Astrocyte (in vitro differentiated cells and primary cell): ENCODE results near the gene OTUB1. TPM values are rescaled to one million over a fixed set of nuclear protein-coding genes. Genes with fewer than 3 reads are reported as not detected.

Experiments used
- DNase-seq: peaks from one replicate; pipeline ENCODE4 v3.0.0-alpha.2; 2010; ENCODE audit warnings: low read depth
- FAIRE-seq: peaks from 2 replicates; lab custom pipeline; 2011; peaks lifted over from hg19 to GRCh38; lab: Jason Lieb, UNC
- H2AFZ ChIP-seq: 2 replicates; pipeline ENCODE4 v1.6.0; 2012; ENCODE audit warnings: low read depth, low read length, inconsistent platforms
- H3K27ac ChIP-seq: 2 replicates; pipeline ENCODE4 v1.5.1; 2011; ENCODE audit warnings: low read depth, low read length, inconsistent platforms
- H3K27me3 ChIP-seq: 2 replicates; pipeline ENCODE4 v1.6.0; 2011; ENCODE audit warnings: low read length, inconsistent platforms; ENCODE audit not compliant: insufficient read depth
- H3K36me3 ChIP-seq: 2 replicates; pipeline ENCODE4 v1.5.1; 2011; ENCODE audit warnings: low read length, inconsistent platforms; ENCODE audit not compliant: insufficient read depth
- H3K4me1 ChIP-seq: 2 replicates; pipeline ENCODE4 v1.5.1; 2011; ENCODE audit warnings: low read length, inconsistent platforms; ENCODE audit not compliant: insufficient read depth
- H3K4me2 ChIP-seq: 2 replicates; pipeline ENCODE4 v1.6.0; 2012; ENCODE audit warnings: low read length, inconsistent platforms
- H3K4me3 ChIP-seq: 2 replicates; pipeline ENCODE4 v1.5.1; 2011; ENCODE audit warnings: low read depth, mild to moderate bottlenecking, low read length, inconsistent platforms; ENCODE audit not compliant: insufficient read depth
- H3K79me2 ChIP-seq: 2 replicates; pipeline ENCODE4 v1.6.0; 2012; ENCODE audit warnings: mild to moderate bottlenecking, low read length, inconsistent platforms; ENCODE audit not compliant: insufficient read depth
- H3K9ac ChIP-seq: 2 replicates; pipeline ENCODE4 v1.6.0; 2012; ENCODE audit warnings: mild to moderate bottlenecking, low read length, inconsistent platforms
- H3K9me3 ChIP-seq: 2 replicates; pipeline ENCODE4 v1.5.1; 2012; ENCODE audit warnings: low read depth, mild to moderate bottlenecking, low read length, inconsistent platforms; ENCODE audit not compliant: insufficient read depth
- H4K20me1 ChIP-seq: 2 replicates; pipeline ENCODE4 v1.6.0; 2012; ENCODE audit warnings: low read length, inconsistent platforms; ENCODE audit not compliant: insufficient read depth
- H3K27ac Mint-ChIP-seq: one replicate; pipeline ENCODE4 v1.8.0; 2021; ENCODE audit warnings: mild to moderate bottlenecking, mixed read lengths; ENCODE audit not compliant: unreplicated experiment
- H3K27me3 Mint-ChIP-seq: one replicate; pipeline ENCODE4 v1.8.0; 2021; ENCODE audit warnings: low read depth, mixed read lengths; ENCODE audit not compliant: unreplicated experiment
- H3K36me3 Mint-ChIP-seq: one replicate; pipeline ENCODE4 v1.8.0; 2021; ENCODE audit warnings: low read depth, mixed read lengths; ENCODE audit not compliant: unreplicated experiment
- H3K4me1 Mint-ChIP-seq: one replicate; pipeline ENCODE4 v1.8.0; 2021; ENCODE audit warnings: low read depth, mixed read lengths; ENCODE audit not compliant: unreplicated experiment
- H3K4me3 Mint-ChIP-seq: one replicate; pipeline ENCODE4 v1.8.0; 2021; ENCODE audit warnings: mild to moderate bottlenecking, moderate library complexity, mixed read lengths; ENCODE audit not compliant: unreplicated experiment
- H3K9me3 Mint-ChIP-seq: one replicate; pipeline ENCODE4 v1.8.0; 2021; ENCODE audit warnings: mild to moderate bottlenecking, mixed read lengths; ENCODE audit not compliant: unreplicated experiment
- CTCF ChIP-seq: IDR thresholded peaks from 2 replicates; pipeline ENCODE4 v1.5.1; 2011; ENCODE audit warnings: low read depth, mild to moderate bottlenecking, inconsistent platforms, low read length, moderate library complexity; ENCODE audit not compliant: insufficient read depth
- EZH2 ChIP-seq: IDR thresholded peaks from 2 replicates; pipeline ENCODE4 v1.6.1; 2012; ENCODE audit warnings: mild to moderate bottlenecking, low read length, inconsistent platforms; ENCODE audit not compliant: insufficient read depth
- total RNA-seq: library from RNA; stranded (reverse); gene quantifications from 2 replicates; pipeline ENCODE4 v1.2.1, GENCODE V29; 2021

The OTUB1 gene
- total RNA-seq, 1 donor from 2014 or later = 78.5 TPM

- no peak overlapping the region for H3K4me3 Mint-ChIP-seq
- peaks cover 5% of the 10 kb centered on the region for H3K4me1 Mint-ChIP-seq
- H3K27me3 ChIP-seq = no peaks in the 10 kb centered on the region
- no peak for DNase-seq
- peaks cover 54% of the 10 kb centered on the region for H3K27me3 Mint-ChIP-seq
- H3K79me2 ChIP-seq = no peaks in the 10 kb centered on the region
- H3K9me3 ChIP-seq = no peaks in the 10 kb centered on the region
- H3K36me3 Mint-ChIP-seq = peaks cover 3% of the 10 kb centered on the region
- peaks cover 13% of the 10 kb centered on the region for H3K4me1 ChIP-seq
- TF ChIP-seq EZH2 (no peak), CTCF (no peak)
- no peak overlapping the region for H3K27ac ChIP-seq
- no peak overlapping the region for H3K9ac ChIP-seq
- FAIRE-seq = no peak
- peaks cover 6% of the 10 kb centered on the region for H4K20me1 ChIP-seq
- H2AFZ ChIP-seq = no peak overlapping the region
- H3K27ac Mint-ChIP-seq = no peak overlapping the region
- H3K4me3 ChIP-seq = no peak overlapping the region
- no peak overlapping the region for H3K4me2 ChIP-seq
- H3K36me3 ChIP-seq = no peaks in the 10 kb centered on the region
- peaks cover 2% of the 10 kb centered on the region for H3K9me3 Mint-ChIP-seq
These were observed 22.8 kb downstream of the OTUB1 start for GRCh38 chr11:64008914-64009633.

DNA sequence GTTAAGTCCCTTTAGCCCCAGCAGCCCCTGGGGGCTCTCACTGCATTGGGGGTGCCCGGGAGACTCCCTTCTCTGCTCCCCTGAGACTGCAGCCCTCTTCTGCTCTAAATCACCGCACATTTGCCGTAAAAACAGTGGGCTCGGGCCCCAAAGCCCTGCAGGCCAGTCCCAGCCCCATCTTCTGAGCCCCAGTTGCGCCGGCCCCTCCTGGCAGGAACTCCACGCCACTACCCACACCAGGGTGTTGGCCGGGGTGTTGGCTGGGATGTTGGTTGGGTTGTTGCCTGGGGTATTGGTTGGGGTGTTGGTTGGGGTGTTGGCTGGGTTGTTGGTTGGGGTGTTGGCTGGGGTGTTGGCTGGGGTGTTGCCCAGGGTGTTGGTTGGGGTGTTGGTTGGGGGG lies 23.5 kb downstream of the OTUB1 start:
- FAIRE-seq = no peak
- Mint-ChIP-seq H3K4me3 (no peak overlapping the region), H3K4me1 (peaks cover 5% of the 10 kb centered on the region), H3K27ac (no peak overlapping the region), H3K9me3 (peaks cover 2% of the 10 kb centered on the region), H3K36me3 (peaks cover 3% of the 10 kb centered on the region), H3K27me3 (peaks cover 54% of the 10 kb centered on the region)
- no peak overlapping the region for H3K9ac ChIP-seq
- DNase-seq = no peak
- H3K4me3 ChIP-seq = no peak overlapping the region
- peaks cover under 1% of the 10 kb centered on the region for H3K27me3 ChIP-seq
- TF ChIP-seq EZH2 (no peak), CTCF (no peak)
- H3K36me3 ChIP-seq = no peaks in the 10 kb centered on the region
- H3K4me2 ChIP-seq = no peak overlapping the region
- peaks cover 13% of the 10 kb centered on the region for H3K4me1 ChIP-seq
- no peaks in the 10 kb centered on the region for H3K79me2 ChIP-seq
- H3K27ac ChIP-seq = no peak overlapping the region
- H4K20me1 ChIP-seq = peaks cover under 1% of the 10 kb centered on the region
- no peak overlapping the region for H2AFZ ChIP-seq
- no peaks in the 10 kb centered on the region for H3K9me3 ChIP-seq

- DNase-seq (no peak), FAIRE-seq (no peak)
- Histone ChIP-seq H3K27ac (no peak overlapping the region), H3K36me3 (no peaks in the 10 kb centered on the region), H3K4me2 (no peak overlapping the region), H3K4me1 (peaks cover 13% of the 10 kb centered on the region), H3K27me3 (peaks cover 2% of the 10 kb centered on the region), H3K9ac (no peak overlapping the region), H3K4me3 (no peak overlapping the region), H4K20me1 (peaks cover 8% of the 10 kb centered on the region), H2AFZ (no peak overlapping the region), H3K79me2 (no peaks in the 10 kb centered on the region), H3K9me3 (no peaks in the 10 kb centered on the region)
- no peak overlapping the region for H3K4me3 Mint-ChIP-seq
- H3K9me3 Mint-ChIP-seq = peaks cover 2% of the 10 kb centered on the region
- H3K4me1 Mint-ChIP-seq = peaks cover 5% of the 10 kb centered on the region
- peaks cover 53% of the 10 kb centered on the region for H3K27me3 Mint-ChIP-seq
- peaks cover 3% of the 10 kb centered on the region for H3K36me3 Mint-ChIP-seq
- TF ChIP-seq CTCF = no peak
- H3K27ac Mint-ChIP-seq = no peak overlapping the region
These were observed 24.5 kb downstream of the OTUB1 start for GRCh38 chr11:64010783-64011182.
